ENCODE data around the gene ZBTB7A.

ZBTB7A gene

GRCh38 chr19:4087787-4088679 lies 21.3 kb upstream of the ZBTB7A start:
- Histone ChIP-seq H3K9me3 (ENCODE audit: insufficient read depth, low read length) (no peaks in the 10 kb centered on the region), H3K27ac (ENCODE audit: low read length) (no peak overlapping the region), H3K9ac (ENCODE audit: low read length) (no peak overlapping the region), H2AFZ (ENCODE audit: low read depth, low read length) (no peak overlapping the region), H4K20me1 (ENCODE audit: insufficient read depth, low read length) (no peaks in the 10 kb centered on the region), H3K79me2 (ENCODE audit: low read length) (no peaks in the 10 kb centered on the region), H3K4me3 (ENCODE audit: low read length) (no peak overlapping the region), H3K27me3 (ENCODE audit: low read depth, low read length) (no peaks in the 10 kb centered on the region), H3K4me1 (ENCODE audit: low read length) (no peaks in the 10 kb centered on the region), H3K36me3 (replicated peaks; ENCODE audit: low read depth, low read length) (peaks cover 7% of the 10 kb centered on the region), H3K4me2 (ENCODE audit: low read length) (no peak overlapping the region)
- no peak for TF ChIP-seq EZH2phosphoT487 (IDR thresholded peaks at IDR 0.05; ENCODE audit: low read depth)

DNA sequence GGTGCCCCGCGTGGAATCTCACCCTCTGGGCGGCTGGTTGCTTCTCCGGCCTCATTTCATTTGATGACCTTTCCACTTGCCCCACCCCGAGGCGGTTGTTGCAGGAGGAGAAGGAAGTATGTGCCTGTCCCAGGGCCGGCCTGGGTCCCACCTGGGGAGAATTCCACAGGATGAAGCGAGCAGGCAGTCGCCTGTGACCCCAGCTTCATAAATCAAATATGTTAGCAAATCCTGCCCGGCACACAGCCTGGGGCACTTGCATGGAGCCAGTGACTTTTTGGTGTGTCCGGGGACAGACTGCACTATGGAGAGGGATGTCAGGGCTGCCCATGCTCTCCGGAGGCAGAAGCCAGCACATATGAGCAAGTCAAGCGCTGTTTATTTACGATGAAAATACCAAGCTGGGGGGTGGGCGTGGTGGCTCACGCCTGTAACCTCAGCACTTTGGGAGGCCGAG lies 19.7 kb upstream of the ZBTB7A start:
- Histone ChIP-seq H3K4me1 (ENCODE audit: low read length) (no peaks in the 10 kb centered on the region), H2AFZ (ENCODE audit: low read depth, low read length) (no peak overlapping the region), H3K4me2 (ENCODE audit: low read length) (no peak overlapping the region), H3K9ac (ENCODE audit: low read length) (no peak overlapping the region), H3K27me3 (ENCODE audit: low read depth, low read length) (no peaks in the 10 kb centered on the region), H3K4me3 (ENCODE audit: low read length) (no peak overlapping the region), H3K9me3 (ENCODE audit: insufficient read depth, low read length) (no peaks in the 10 kb centered on the region), H4K20me1 (ENCODE audit: insufficient read depth, low read length) (no peaks in the 10 kb centered on the region), H3K27ac (ENCODE audit: low read length) (no peak overlapping the region), H3K79me2 (ENCODE audit: low read length) (no peaks in the 10 kb centered on the region), H3K36me3 (replicated peaks; ENCODE audit: low read depth, low read length) (peaks cover 7% of the 10 kb centered on the region)
- TF ChIP-seq EZH2phosphoT487 (IDR thresholded peaks at IDR 0.05; ENCODE audit: low read depth): no peak
- TF ChIP-seq, protein P1, sequence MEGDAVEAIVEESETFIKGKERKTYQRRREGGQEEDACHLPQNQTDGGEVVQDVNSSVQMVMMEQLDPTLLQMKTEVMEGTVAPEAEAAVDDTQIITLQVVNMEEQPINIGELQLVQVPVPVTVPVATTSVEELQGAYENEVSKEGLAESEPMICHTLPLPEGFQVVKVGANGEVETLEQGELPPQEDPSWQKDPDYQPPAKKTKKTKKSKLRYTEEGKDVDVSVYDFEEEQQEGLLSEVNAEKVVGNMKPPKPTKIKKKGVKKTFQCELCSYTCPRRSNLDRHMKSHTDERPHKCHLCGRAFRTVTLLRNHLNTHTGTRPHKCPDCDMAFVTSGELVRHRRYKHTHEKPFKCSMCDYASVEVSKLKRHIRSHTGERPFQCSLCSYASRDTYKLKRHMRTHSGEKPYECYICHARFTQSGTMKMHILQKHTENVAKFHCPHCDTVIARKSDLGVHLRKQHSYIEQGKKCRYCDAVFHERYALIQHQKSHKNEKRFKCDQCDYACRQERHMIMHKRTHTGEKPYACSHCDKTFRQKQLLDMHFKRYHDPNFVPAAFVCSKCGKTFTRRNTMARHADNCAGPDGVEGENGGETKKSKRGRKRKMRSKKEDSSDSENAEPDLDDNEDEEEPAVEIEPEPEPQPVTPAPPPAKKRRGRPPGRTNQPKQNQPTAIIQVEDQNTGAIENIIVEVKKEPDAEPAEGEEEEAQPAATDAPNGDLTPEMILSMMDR (IDR thresholded peaks at IDR 0.05; ENCODE audit: low read depth, low read length): no peak

GRCh38 chr19:4084547-4084877 lies 17.8 kb upstream of the ZBTB7A start:
- Histone ChIP-seq H3K27me3 (ENCODE audit: low read depth, low read length) (no peaks in the 10 kb centered on the region), H3K27ac (ENCODE audit: low read length) (no peak overlapping the region), H3K4me2 (ENCODE audit: low read length) (no peak overlapping the region), H3K4me3 (ENCODE audit: low read length) (no peak overlapping the region), H4K20me1 (ENCODE audit: insufficient read depth, low read length) (no peaks in the 10 kb centered on the region), H3K79me2 (ENCODE audit: low read length) (no peaks in the 10 kb centered on the region), H3K4me1 (ENCODE audit: low read length) (no peaks in the 10 kb centered on the region), H3K9ac (ENCODE audit: low read length) (no peak overlapping the region), H2AFZ (ENCODE audit: low read depth, low read length) (no peak overlapping the region), H3K36me3 (replicated peaks; ENCODE audit: low read depth, low read length) (peaks cover 5% of the 10 kb centered on the region), H3K9me3 (ENCODE audit: insufficient read depth, low read length) (no peaks in the 10 kb centered on the region)
- TF ChIP-seq, protein P1 (IDR thresholded peaks at IDR 0.05; ENCODE audit: low read depth, low read length): no peak
- no peak for TF ChIP-seq EZH2phosphoT487 (IDR thresholded peaks at IDR 0.05; ENCODE audit: low read depth)

- Histone ChIP-seq H3K9me3 (ENCODE audit: insufficient read depth, low read length) (no peaks in the 10 kb centered on the region), H4K20me1 (ENCODE audit: insufficient read depth, low read length) (no peaks in the 10 kb centered on the region), H3K27me3 (ENCODE audit: low read depth, low read length) (no peaks in the 10 kb centered on the region), H3K9ac (ENCODE audit: low read length) (no peak overlapping the region), H3K4me2 (ENCODE audit: low read length) (no peak overlapping the region), H2AFZ (ENCODE audit: low read depth, low read length) (no peak overlapping the region), H3K36me3 (replicated peaks; ENCODE audit: low read depth, low read length) (no peaks in the 10 kb centered on the region), H3K4me1 (ENCODE audit: low read length) (no peaks in the 10 kb centered on the region), H3K27ac (ENCODE audit: low read length) (no peak overlapping the region), H3K4me3 (ENCODE audit: low read length) (no peak overlapping the region), H3K79me2 (ENCODE audit: low read length) (no peaks in the 10 kb centered on the region)
- TF ChIP-seq, protein P1 (IDR thresholded peaks at IDR 0.05; ENCODE audit: low read depth, low read length): no peak
These were observed 17.2 kb upstream of the ZBTB7A start for GRCh38 chr19:4083677-4084546.

All from OCI-LY3 (cell line).